Brain pericyte (primary cell): ENCODE results near the gene FAHD2B.
"Not testable (repeated sequence)": the region's sequence is repeated elsewhere in the genome, so short reads cannot be mapped to it uniquely, and the experiment has no call there.

Experiments used
- DNase-seq: peaks from one replicate; pipeline ENCODE4 v3.0.0-alpha.2; 2012; ENCODE audit warnings: low read depth, low spot score

The FAHD2B gene, protein sequence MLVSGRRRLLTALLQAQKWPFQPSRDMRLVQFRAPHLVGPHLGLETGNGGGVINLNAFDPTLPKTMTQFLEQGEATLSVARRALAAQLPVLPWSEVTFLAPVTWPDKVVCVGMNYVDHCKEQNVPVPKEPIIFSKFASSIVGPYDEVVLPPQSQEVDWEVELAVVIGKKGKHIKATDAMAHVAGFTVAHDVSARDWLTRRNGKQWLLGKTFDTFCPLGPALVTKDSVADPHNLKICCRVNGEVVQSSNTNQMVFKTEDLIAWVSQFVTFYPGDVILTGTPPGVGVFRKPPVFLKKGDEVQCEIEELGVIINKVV

DNA sequence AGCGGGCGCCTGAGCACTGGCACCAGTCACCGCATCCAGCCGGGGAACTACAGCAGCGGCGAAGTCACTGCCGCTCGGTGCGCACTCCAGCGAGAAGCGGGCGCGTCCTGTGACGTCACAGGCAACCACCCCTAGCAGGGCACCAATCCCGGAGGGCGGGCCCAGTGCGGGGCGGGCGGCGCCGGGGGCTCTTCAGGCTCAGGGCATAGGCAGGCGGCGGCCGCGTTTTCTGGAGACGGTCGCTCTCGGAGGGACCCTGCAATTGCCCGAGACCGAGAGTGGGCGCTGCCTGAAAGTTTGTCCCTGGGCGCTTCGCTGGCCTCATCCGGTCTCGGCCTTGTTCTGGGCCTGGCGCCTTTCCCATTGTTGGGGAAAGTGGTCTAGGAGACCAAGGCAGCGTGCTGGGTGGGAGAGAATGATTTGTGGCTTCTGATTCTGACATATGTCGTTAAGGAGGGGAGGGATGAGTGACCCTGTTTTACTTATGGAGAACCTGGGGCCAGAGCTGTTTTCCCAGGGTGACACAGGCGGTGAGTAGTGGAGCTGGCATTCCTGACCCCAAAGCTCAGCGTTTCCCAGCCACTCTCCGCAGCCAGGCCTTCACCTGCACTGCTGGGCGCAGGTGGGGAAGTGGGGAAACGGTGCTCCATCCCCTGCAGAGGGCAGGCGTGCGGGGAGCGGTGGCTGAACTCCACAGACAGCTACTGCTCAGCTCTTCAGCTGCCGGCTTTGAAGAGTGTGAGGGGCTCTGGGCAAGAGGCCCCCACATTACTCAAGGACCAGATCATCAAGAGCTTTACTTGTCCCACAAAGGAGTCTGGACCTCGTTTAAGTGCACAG, at the start of gene FAHD2B:
FAHD2B (minus strand) TSS at position 111 of the 840 bp plus-strand sequence. CDS start 3,176 bp downstream, outside the sequence.
- not testable (repeated sequence) for DNase-seq

DNA sequence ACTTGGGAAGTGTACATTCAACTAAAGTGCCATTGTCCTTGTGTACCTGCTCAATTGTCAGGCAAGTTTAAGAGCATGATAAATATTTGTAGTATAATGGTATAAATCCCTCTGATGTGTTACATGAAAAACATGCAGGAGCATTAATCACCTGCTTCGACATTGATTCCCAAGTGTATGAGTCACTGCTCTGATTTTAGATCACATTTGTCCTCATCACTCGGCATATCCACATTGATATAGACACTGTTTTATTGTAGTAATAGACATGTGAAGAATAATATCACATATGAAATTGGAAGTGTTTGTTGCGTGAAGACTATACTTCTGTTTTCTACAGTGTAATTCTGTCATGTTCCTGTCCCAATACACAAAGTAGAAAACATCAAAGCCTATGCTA, 49.3 kb upstream of the FAHD2B start:
- DNase-seq = not testable (repeated sequence)

GRCh38 chr2:97129090-97129489, 34.4 kb upstream of the FAHD2B start:
- DNase-seq = not testable (repeated sequence)

DNA sequence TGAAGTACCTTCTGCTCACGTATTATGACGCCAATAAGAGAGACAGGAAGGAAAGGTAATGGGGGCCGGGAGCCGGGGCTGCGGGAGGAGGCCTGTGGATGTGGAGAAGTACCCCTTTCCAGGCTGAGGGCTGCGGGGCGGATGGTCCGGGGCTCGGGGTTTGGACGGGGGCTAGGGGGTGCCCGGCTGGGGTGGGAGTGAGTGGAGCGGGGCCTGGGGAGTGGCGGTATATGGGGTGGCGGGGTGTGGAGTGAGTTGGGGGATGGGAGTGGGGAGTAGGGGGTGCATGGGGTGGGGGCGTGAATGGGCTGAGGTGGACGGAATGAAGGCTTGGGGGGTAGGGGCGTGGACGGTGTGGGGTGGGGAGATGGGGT, 19.2 kb upstream of the FAHD2B start:
- DNase-seq = not testable (repeated sequence)

- peak; percentile 7 for DNase-seq
These were observed 18.6 kb upstream of the FAHD2B start, which contains the start of gene ANKRD36 for GRCh38 chr2:97113050-97113881. Gene ANKRD36, plus strand, starts transcription at chr2:97113153. Its CDS starts 587 bp downstream, at chr2:97113740.

GRCh38 chr2:97112320-97113049, 17.8 kb upstream of the FAHD2B start:
- peak; percentile 16 for DNase-seq

DNA sequence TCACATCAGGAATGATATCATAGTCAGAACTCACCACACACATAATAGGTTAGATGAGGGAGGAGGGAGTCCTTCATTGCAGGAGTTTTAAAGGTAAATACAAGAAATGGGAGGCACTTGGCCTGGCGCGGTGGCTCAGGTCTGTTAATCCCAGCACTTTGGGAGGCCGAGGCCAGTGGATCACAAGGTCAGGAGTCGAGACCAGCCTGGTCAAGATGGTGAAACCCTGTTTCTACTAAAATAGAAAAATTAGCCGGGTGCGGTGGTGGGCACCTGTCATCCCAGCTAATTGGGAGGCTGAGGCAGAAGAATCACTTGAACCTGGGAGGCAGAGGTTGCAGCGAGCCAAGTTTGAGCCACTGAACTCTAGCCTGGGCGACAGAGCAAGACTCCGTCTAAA, 16.6 kb upstream of the FAHD2B start:
- not testable (repeated sequence) for DNase-seq

DNA sequence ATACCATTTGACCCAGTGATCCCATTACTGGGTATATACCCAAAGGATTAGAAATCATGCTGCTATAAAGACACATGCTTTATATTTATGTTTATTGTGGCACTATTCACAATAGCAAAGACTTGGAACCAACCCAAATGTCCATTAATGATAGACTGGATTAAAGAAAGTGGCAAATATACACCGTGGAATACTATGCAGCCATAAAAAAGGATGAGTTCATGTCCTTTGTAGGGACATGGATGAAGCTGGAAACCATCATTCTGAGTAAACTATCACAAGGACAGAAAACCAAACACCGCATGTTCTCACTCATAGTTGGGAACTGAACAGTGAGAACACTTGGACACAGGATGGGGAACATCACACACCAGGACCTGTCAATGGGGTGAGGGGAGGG, 12.2 kb upstream of the FAHD2B start:
- DNase-seq = not testable (repeated sequence)

- not testable (repeated sequence) for DNase-seq
These were observed 4.2 kb upstream of the FAHD2B start for GRCh38 chr2:97098786-97099372.

DNA sequence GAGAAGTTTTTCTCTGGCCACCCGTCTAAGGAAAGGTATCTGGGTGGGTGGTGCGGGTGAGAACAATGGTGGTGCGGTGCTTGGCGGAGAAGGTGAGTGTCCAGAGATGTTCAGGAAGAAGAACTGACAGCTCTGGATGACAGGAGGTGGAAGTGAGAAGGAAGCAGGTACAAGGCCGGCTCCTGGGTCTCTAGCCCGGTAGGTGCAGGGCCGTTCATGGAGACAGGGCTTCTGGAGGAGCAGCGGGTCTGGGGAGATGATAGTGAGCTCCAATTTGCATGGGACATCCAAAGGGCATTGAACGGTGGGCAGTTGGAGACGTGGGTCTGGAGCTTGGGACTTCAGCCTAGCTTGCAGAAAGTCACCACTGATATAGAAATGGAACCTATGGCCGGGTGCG, 979 bp upstream of the FAHD2B start:
- no peak for DNase-seq

DNA sequence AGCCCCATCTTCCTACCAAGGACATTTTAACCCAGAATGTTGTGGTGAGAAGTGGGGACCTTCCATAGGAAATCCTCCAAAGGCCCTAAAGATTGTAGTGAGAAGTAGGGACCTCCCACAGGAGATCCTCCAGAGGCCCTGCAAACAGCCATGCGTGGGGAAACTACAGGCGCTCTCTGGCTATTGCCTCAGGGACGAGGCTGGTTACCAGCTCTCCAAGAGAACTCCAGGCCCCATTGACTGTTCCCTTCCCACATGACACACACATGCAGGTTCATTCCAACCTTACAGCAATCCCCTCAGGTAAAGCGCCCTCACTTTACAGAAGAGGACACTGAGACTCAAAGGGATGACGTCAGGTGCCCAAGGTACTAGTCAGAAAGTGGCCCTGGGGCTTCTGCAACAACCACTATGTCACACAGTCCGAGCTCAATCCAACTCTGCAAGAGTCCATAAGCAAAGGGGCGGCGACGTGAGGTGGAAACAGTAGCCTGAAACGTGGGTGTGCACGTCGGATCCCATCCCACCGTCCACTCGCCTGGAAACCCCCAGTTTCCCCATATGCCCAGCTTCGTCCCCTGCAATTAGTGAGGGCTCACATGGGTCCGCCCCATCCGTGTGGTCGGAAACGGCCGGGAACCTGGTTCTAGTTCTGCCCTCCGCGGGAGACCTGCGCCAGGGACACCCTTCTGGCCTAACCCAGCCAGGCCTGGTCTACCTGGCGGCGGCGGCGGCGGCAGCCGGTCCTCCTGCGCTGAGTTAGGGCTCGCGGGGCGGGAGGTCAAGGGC, 505 bp downstream of the FAHD2B start:
- DNase-seq = not testable (repeated sequence)

GRCh38 chr2:97092946-97093345, 1.7 kb downstream of the FAHD2B start:
- not testable (repeated sequence) for DNase-seq

GRCh38 chr2:97088706-97089105, 6.0 kb downstream of the FAHD2B start:
- not testable (repeated sequence) for DNase-seq

DNA sequence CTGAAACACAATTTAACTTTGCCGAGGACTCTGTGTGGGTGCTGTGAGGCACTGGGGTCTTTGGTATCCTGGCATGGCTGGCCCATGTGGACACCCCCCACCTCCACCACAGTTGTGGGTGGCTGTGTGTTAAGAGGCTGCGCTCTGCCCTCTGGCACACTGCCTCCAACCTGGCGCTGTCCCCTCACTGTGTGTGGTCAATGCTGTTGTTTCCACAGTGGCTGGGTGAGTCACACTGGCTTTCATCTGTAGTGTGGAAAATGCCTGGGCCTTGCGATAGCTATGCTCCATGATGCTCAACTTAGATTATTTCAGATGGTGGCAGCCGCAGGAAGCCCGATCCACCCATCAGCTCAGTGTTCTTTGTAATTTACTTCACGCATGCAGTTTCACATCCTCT, 9.6 kb downstream of the FAHD2B start:
- not testable (repeated sequence) for DNase-seq

GRCh38 chr2:97083516-97083915, 11.2 kb downstream of the FAHD2B start:
- DNase-seq = not testable (repeated sequence)

GRCh38 chr2:97082206-97082605, 12.5 kb downstream of the FAHD2B start:
- DNase-seq = not testable (repeated sequence)

DNA sequence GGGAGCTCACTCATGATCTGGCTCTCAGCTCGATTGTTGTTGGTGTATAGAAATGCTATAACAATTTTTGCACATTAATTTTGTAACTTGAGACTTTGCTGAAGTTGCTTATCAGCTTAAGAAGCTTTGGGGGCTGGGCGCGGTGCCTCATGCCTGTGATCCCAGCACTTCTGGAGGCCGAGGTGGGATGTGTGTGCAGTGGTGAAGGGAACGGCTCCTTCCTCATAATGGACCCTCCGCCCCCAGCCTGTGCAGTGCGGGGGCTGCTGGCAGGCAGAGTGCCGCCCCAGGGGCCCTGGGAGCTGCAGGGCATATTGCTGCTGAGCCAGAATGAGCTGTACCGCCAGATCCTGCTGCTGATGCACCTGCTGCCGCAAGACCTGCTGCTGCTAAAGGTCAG, 13.8 kb downstream of the FAHD2B start:
- not testable (repeated sequence) for DNase-seq

DNA sequence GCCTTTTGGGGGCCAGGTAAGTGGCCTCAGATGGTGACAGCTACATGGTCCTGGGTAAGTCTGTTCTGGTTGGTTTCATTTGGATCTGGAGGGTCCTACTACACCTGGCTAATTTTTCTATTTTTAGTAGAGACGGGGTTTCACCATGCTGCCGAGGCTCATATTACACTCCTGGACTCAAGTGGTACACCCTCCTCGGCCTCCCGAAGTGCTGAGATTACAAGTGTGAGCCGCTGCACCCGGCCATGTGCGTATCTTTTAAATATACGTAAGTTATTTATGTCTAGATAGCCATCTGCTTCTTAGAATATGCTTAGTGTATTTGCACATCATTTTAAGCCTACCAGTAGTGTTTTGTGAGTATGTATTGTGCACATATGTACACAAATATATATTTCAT, 17.5 kb downstream of the FAHD2B start:
- DNase-seq = not testable (repeated sequence)

DNA sequence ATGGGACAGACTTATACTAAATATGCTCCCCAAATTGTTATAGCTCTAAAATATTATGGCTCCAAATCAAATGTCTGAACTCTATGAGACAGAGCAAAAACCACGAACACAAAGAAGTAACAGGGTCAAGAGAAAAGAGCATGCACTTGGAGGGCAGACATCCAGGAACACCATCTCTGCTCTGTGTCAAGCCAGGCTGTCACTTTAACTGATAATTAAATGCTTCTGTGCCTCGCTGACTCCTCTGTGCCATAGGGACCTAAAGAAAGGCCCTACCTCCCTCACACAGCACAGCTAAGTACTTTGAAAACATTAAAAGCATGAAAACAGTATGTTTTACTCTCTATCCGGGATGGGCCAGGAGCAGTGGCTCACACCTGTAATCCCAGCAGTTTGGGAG, 23.8 kb downstream of the FAHD2B start:
- DNase-seq = not testable (repeated sequence)

DNA sequence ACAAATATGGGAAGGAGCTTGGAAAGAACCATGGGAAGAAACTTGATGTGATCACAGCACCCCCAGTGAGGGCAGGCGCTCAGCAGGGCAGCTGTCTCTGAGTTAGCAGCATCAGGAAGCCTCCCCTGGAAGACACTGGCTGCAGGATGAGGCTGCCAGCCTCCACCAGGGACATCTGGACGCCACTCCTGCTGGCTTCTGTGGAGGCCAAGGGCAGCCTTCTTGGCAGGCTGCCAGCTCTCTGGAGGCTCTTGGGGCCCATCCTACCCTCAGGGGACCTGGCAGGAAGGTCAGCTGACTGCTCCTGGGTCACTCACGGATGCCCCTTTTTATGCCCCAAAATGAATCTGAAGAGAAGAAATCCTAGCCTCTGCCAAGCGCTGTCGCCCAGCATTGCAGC, 26.0 kb downstream of the FAHD2B start:
- DNase-seq = not testable (repeated sequence)
